H9 (cell line): ENCODE data around the gene GOLGA8M. TPM values are rescaled to one million over a fixed set of nuclear protein-coding genes. Genes with fewer than 3 reads are reported as not detected.
"Not testable (repeated sequence)": the region's sequence is repeated elsewhere in the genome, so short reads cannot be mapped to it uniquely, and the experiment has no call there.

Experiments used
- DNase-seq: peaks from one replicate; pipeline ENCODE4 v3.0.0-alpha.2; 2017
- H2AFZ ChIP-seq: one replicate; pipeline ENCODE4 v1.6.1; 2013; ENCODE audit warnings: mild to moderate bottlenecking, low read length, control low read depth, moderate library complexity
- H2AK5ac ChIP-seq: 2 replicates; pipeline ENCODE4 v1.6.1; 2013; ENCODE audit warnings: low read length, control low read depth, mixed read lengths; ENCODE audit not compliant: insufficient read length
- H2BK120ac ChIP-seq: one replicate; pipeline ENCODE4 v1.6.1; 2013; ENCODE audit warnings: low read depth, mild to moderate bottlenecking, low read length, control low read depth, inconsistent platforms; ENCODE audit not compliant: poor library complexity, severe bottlenecking
- H2BK12ac ChIP-seq: 2 replicates; pipeline ENCODE4 v1.6.1; 2013; ENCODE audit warnings: low read length, control low read depth, mixed read lengths, low read depth; ENCODE audit not compliant: insufficient read length
- H2BK15ac ChIP-seq: 2 replicates; pipeline ENCODE4 v1.6.1; 2013; ENCODE audit warnings: low read depth, low read length, control low read depth
- H2BK20ac ChIP-seq: one replicate; pipeline ENCODE4 v1.6.1; 2013; ENCODE audit warnings: low read depth, mild to moderate bottlenecking, low read length, control low read depth, inconsistent platforms; ENCODE audit not compliant: poor library complexity, severe bottlenecking
- H2BK5ac ChIP-seq: 2 replicates; pipeline ENCODE4 v1.6.1; 2013; ENCODE audit warnings: low read length, control low read depth, mixed read lengths; ENCODE audit not compliant: insufficient read length
- H3K14ac ChIP-seq: 2 replicates; pipeline ENCODE4 v1.6.1; 2013; ENCODE audit warnings: low read length, control low read depth; ENCODE audit not compliant: insufficient read depth
- H3K18ac ChIP-seq: 2 replicates; pipeline ENCODE4 v1.6.1; 2013; ENCODE audit warnings: low read depth, mild to moderate bottlenecking, mixed read lengths, low read length, control low read depth; ENCODE audit not compliant: insufficient read length
- H3K23ac ChIP-seq: 2 replicates; pipeline ENCODE4 v1.6.1; 2013; ENCODE audit warnings: low read length, control low read depth, mixed read lengths, low read depth; ENCODE audit not compliant: insufficient read length
- H3K23me2 ChIP-seq: 2 replicates; pipeline ENCODE4 v1.6.1; 2013; ENCODE audit warnings: low read depth, mild to moderate bottlenecking, mixed read lengths, low read length, control low read depth; ENCODE audit not compliant: insufficient read length, poor library complexity, severe bottlenecking
- H3K27ac ChIP-seq: 2 replicates; pipeline ENCODE4 v1.5.1; 2013; ENCODE audit warnings: low read length, control low read depth, mixed read lengths, low read depth; ENCODE audit not compliant: insufficient read length
- H3K27me3 ChIP-seq: 2 replicates; pipeline ENCODE4 v1.6.1; 2013; ENCODE audit warnings: low read length, control low read depth, inconsistent platforms; ENCODE audit not compliant: insufficient read depth
- H3K4ac ChIP-seq: 2 replicates; pipeline ENCODE4 v1.6.1; 2013; ENCODE audit warnings: low read depth, mild to moderate bottlenecking, control low read depth, inconsistent platforms, low read length, moderate library complexity
- H3K4me1 ChIP-seq: 2 replicates; pipeline ENCODE4 v1.6.1; 2013; ENCODE audit warnings: low read length, control low read depth, inconsistent platforms; ENCODE audit not compliant: insufficient read depth
- H3K4me2 ChIP-seq: 2 replicates; pipeline ENCODE4 v1.6.1; 2013; ENCODE audit warnings: low read length, control low read depth, mixed read lengths; ENCODE audit not compliant: insufficient read length, insufficient read depth
- H3K56ac ChIP-seq: 2 replicates; pipeline ENCODE4 v1.6.1; 2013; ENCODE audit warnings: low read depth, mild to moderate bottlenecking, mixed read lengths, low read length, control low read depth; ENCODE audit not compliant: insufficient read length
- H3K79me1 ChIP-seq: 2 replicates; pipeline ENCODE4 v1.6.1; 2013; ENCODE audit warnings: low read depth, mild to moderate bottlenecking, moderate library complexity, low read length, control low read depth, inconsistent platforms; ENCODE audit not compliant: insufficient read depth, poor library complexity, severe bottlenecking
- H3K79me2 ChIP-seq: 2 replicates; pipeline ENCODE4 v1.6.1; 2013; ENCODE audit warnings: low read length, control low read depth, inconsistent platforms; ENCODE audit not compliant: insufficient read depth
- H3K9ac ChIP-seq: 2 replicates; pipeline ENCODE4 v1.6.1; 2013; ENCODE audit warnings: low read length, control low read depth, mixed read lengths; ENCODE audit not compliant: insufficient read length; ENCODE audit errors: extremely low read depth
- H3K9me3 ChIP-seq: one replicate; pipeline ENCODE4 v1.6.1; 2013; ENCODE audit warnings: low read depth, low read length, inconsistent platforms; ENCODE audit not compliant: control insufficient read depth
- H3T11ph ChIP-seq: one replicate; pipeline ENCODE4 v1.6.1; 2013; ENCODE audit warnings: mild to moderate bottlenecking, low read length, control low read depth, inconsistent platforms
- H4K20me1 ChIP-seq: one replicate; pipeline ENCODE4 v1.6.1; 2013; ENCODE audit not compliant: control insufficient read depth, insufficient read length, insufficient read depth
- H4K5ac ChIP-seq: 2 replicates; pipeline ENCODE4 v1.6.1; 2013; ENCODE audit warnings: low read depth, mild to moderate bottlenecking, mixed read lengths, low read length, control low read depth; ENCODE audit not compliant: insufficient read length
- H4K8ac ChIP-seq: replicated peaks from 2 replicates; pipeline ENCODE4 v1.6.1; 2013; ENCODE audit warnings: low read length, control low read depth, mixed read lengths, low read depth; ENCODE audit not compliant: insufficient read length
- H4K91ac ChIP-seq: 2 replicates; pipeline ENCODE4 v1.6.1; 2013; ENCODE audit warnings: low read depth, mild to moderate bottlenecking, moderate library complexity, mixed read lengths, low read length, control low read depth; ENCODE audit not compliant: insufficient read length
- H3K27ac Mint-ChIP-seq, 3 experiments: 2 replicates in 2 of 3; 3 replicates in 1 of 3; pipeline ENCODE4 v1.8.0; 2020 to 2021; ENCODE audit warnings: mixed read lengths in 3 of 3, mild to moderate bottlenecking in 1 of 3, moderate library complexity in 1 of 3
- H3K27me3 Mint-ChIP-seq: 2 replicates; pipeline ENCODE4 v1.8.0; 2021; ENCODE audit warnings: low read depth, mild to moderate bottlenecking, moderate library complexity, mixed read lengths
- H3K36me3 Mint-ChIP-seq, 3 experiments: 2 replicates in 2 of 3; 3 replicates in 1 of 3; pipeline ENCODE4 v1.8.0; 2020 to 2021; ENCODE audit warnings: low read depth in 3 of 3, mixed read lengths in 3 of 3; ENCODE audit not compliant: insufficient read depth in 1 of 3
- H3K4me1 Mint-ChIP-seq, 2 experiments: 2 replicates each; pipeline ENCODE4 v1.8.0; 2020; ENCODE audit warnings: mixed read lengths in 2 of 2
- H3K4me3 Mint-ChIP-seq, 2 experiments: 2 replicates in 1 of 2; 3 replicates in 1 of 2; pipeline ENCODE4 v1.8.0; 2020 to 2021; ENCODE audit warnings: mild to moderate bottlenecking in 2 of 2, mixed read lengths in 2 of 2, moderate library complexity in 1 of 2
- H3K9me3 Mint-ChIP-seq, 2 experiments: 2 replicates in 1 of 2; 3 replicates in 1 of 2; pipeline ENCODE4 v1.8.0; 2020; ENCODE audit warnings: mild to moderate bottlenecking in 2 of 2, mixed read lengths in 2 of 2, moderate library complexity in 1 of 2
- WGBS: extraction: QIAGEN DNeasy Blood & Tissue Kit; methylation state at CpG from one replicate; pipeline ENCODE4 v1.1.7; 2013; ENCODE audit warnings: missing lambda C conversion rate, low lambda C conversion rate, mixed read lengths; ENCODE audit not compliant: insufficient read length; ENCODE audit errors: extremely low coverage; 5-methylcytosine and 5-hydroxymethylcytosine counted together
- total RNA-seq: library from RNA; stranded (reverse); gene quantifications from 2 replicates; pipeline ENCODE4 v1.2.1, GENCODE V29; 2021

Gene GOLGA8M
- total RNA-seq, 1 experiment from 2014 or later, result not detected

DNA sequence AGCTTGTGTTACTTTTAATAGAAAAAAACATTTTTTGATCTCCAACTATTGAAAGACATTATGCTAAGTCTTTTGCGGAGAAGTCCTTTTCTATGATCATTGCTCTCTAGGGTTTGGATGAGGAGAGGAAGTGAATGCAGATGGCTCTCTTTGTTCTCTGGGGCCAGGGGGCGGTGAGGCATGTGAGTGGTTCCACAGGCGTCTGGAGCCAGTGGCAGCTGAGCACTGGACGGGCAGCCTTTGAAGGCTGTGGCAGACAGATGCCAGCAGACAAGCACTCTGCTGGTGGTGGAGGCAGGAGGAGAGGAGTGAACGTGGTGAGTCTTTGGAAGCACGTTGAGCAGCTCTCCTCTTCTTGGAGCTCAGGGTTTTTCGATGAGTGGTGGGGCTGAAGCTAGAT lies 51.5 kb downstream of the GOLGA8M start:
- H3K9me3 ChIP-seq, H2AFZ ChIP-seq, H3K56ac ChIP-seq, H2BK15ac ChIP-seq, H2BK20ac ChIP-seq, H3K27ac ChIP-seq, H3K4me3 Mint-ChIP-seq, H4K20me1 ChIP-seq, H3K18ac ChIP-seq, H3K9ac ChIP-seq, H3K36me3 Mint-ChIP-seq, H3K4me1 Mint-ChIP-seq, H3K4ac ChIP-seq, H3K27ac Mint-ChIP-seq, H3K23ac ChIP-seq, H2AK5ac ChIP-seq, H2BK120ac ChIP-seq, H4K91ac ChIP-seq, H2BK5ac ChIP-seq, H4K5ac ChIP-seq, H3K4me1 ChIP-seq, H3K14ac ChIP-seq, H3K79me2 ChIP-seq, H3K79me1 ChIP-seq, H3K27me3 Mint-ChIP-seq, H3K9me3 Mint-ChIP-seq, H3K27me3 ChIP-seq, H4K8ac ChIP-seq, H3K23me2 ChIP-seq, H3K4me2 ChIP-seq, DNase-seq, H2BK12ac ChIP-seq, H3T11ph ChIP-seq: not testable (repeated sequence)
- WGBS, result no CpG with 5 or more reads among the region's 7 CpGs

DNA sequence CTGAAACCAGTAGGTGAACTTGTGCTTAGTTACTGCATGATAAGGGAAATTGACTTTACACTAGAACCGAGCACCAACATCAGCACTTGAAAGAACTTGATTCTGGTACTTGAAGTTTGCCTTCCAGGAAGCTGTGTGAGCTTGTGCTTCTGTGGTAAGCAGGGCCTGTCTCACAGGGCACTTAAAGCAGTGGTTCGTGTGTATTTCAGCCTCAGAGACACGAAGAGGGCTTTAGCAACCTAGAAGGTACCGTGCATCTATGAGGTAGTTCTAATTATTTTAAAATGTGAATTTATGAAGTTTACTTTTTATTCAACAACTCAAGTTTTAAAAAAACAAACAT lies 56.2 kb downstream of the GOLGA8M start:
- not testable (repeated sequence) for H3K9me3 ChIP-seq, H3K23me2 ChIP-seq, H3K9me3 Mint-ChIP-seq, H3K23ac ChIP-seq, H3K4ac ChIP-seq, H2BK5ac ChIP-seq, H3K27me3 Mint-ChIP-seq, H2AFZ ChIP-seq, H3T11ph ChIP-seq, H3K27ac Mint-ChIP-seq, H2BK15ac ChIP-seq, H3K27ac ChIP-seq, H3K4me1 Mint-ChIP-seq, H2AK5ac ChIP-seq, H2BK20ac ChIP-seq, DNase-seq, H4K8ac ChIP-seq, H3K4me3 Mint-ChIP-seq, H3K4me1 ChIP-seq, H3K14ac ChIP-seq, H2BK12ac ChIP-seq, H3K79me2 ChIP-seq, H4K91ac ChIP-seq, H3K79me1 ChIP-seq, H3K27me3 ChIP-seq, H3K4me2 ChIP-seq, H3K56ac ChIP-seq, H4K20me1 ChIP-seq, H4K5ac ChIP-seq, H3K9ac ChIP-seq, H2BK120ac ChIP-seq, H3K18ac ChIP-seq
- H3K36me3 Mint-ChIP-seq, result peaks cover 8 to 13% (median 9%) of the 10 kb centered on the region in 3 experiments
- no CpG with 5 or more reads among the region's 4 CpGs for WGBS
